Measurements from ENCODE around the gene ZNF324B. TPM values are rescaled to one million over a fixed set of nuclear protein-coding genes. Genes with fewer than 3 reads are reported as not detected.
"Not testable (repeated sequence)": the region's sequence is repeated elsewhere in the genome, so short reads cannot be mapped to it uniquely, and the experiment has no call there.

The ZNF324B gene
- total and polyA plus RNA-seq, 4 donors = 0.53 to 4.9 (median 2.8) TPM

GRCh38 chr19:58403920-58404478, 47.4 kb upstream of the ZNF324B start:
- H3K4me1 ChIP-seq (ENCODE audit: control insufficient read depth in 4 of 4, insufficient read depth in 4 of 4, low read length in 3 of 4) = peaks cover 14 to 32% (median 23%) of the 10 kb centered on the region in 4 donors
- not testable (repeated sequence) for H3K27me3 ChIP-seq (ENCODE audit: control insufficient read depth in 4 of 4, insufficient read depth in 4 of 4, low read length in 3 of 4); H3K9ac ChIP-seq (ENCODE audit: low read depth in 1 of 2, low read length in 2 of 2); H3K36me3 ChIP-seq (ENCODE audit: control insufficient read depth in 4 of 4, insufficient read depth in 3 of 4, low read depth in 1 of 4, low read length in 3 of 4); H3K27ac ChIP-seq (ENCODE audit: low read depth in 1 of 2, low read length in 2 of 2); DNase-seq (ENCODE audit: low spot score); H3K9me3 ChIP-seq (ENCODE audit: control insufficient read depth in 4 of 4, low read length in 3 of 4); H3K4me3 ChIP-seq (ENCODE audit: low read depth in 1 of 3, low read length in 3 of 3)
- peak; percentile 7 to 13 for TF ChIP-seq HNF4A (conservative IDR thresholded peaks at IDR 0.05)
- 54% methylated on average over 5 of the region's 5 CpGs for WGBS

- H3K4me3 ChIP-seq (ENCODE audit: low read depth in 1 of 3, low read length in 3 of 3) = peak overlapping the region; percentile 76 to 90 (median 86)
- 74% methylated on average over 10 of the region's 10 CpGs for WGBS
These were observed 44.4 kb upstream of the ZNF324B start for GRCh38 chr19:58406818-58407657.

GRCh38 chr19:58407658-58408151, 43.7 kb upstream of the ZNF324B start:
- Histone ChIP-seq H3K27me3 (ENCODE audit: control insufficient read depth in 4 of 4, insufficient read depth in 4 of 4, low read length in 3 of 4) (no peaks in the 10 kb centered on the region), H3K27ac (ENCODE audit: low read depth in 1 of 2, low read length in 2 of 2) (peak overlapping the region; percentile 80 to 83), H3K9ac (ENCODE audit: low read depth in 1 of 2, low read length in 2 of 2) (peak overlapping the region; percentile 31 to 76), H3K9me3 (ENCODE audit: control insufficient read depth in 4 of 4, low read length in 3 of 4) (no peaks in the 10 kb centered on the region), H3K4me3 (ENCODE audit: low read depth in 1 of 3, low read length in 3 of 3) (peak overlapping the region; percentile 76 to 90 (median 86)), H3K4me1 (ENCODE audit: control insufficient read depth in 4 of 4, insufficient read depth in 4 of 4, low read length in 3 of 4) (peaks cover 5 to 30% (median 21%) of the 10 kb centered on the region in 4 donors), H3K36me3 (ENCODE audit: control insufficient read depth in 4 of 4, insufficient read depth in 3 of 4, low read depth in 1 of 4, low read length in 3 of 4) (no peaks in the 10 kb centered on the region)
- 15% methylated on average over 22 of the region's 22 CpGs for WGBS
- DNase-seq (ENCODE audit: low spot score) = no peak
- TF ChIP-seq MAX (IDR thresholded peaks at IDR 0.05) (no peak), NR2F2 (IDR thresholded peaks at IDR 0.05) (no peak), CTCF (IDR thresholded peaks at IDR 0.05; ENCODE audit: low read depth, low read length, missing input control) (no peak), JUND (IDR thresholded peaks at IDR 0.05) (no peak), SP1 (IDR thresholded peaks at IDR 0.05) (no peak)

More at GRCh38 chr19:58406818-58407657, 44.4 kb upstream of the ZNF324B start:
- DNase-seq (ENCODE audit: low spot score) = no peak
- no peaks in the 10 kb centered on the region for H3K27me3 ChIP-seq (ENCODE audit: control insufficient read depth in 4 of 4, insufficient read depth in 4 of 4, low read length in 3 of 4)
- peak overlapping the region in 1 of 2 donors; percentile 80 for H3K27ac ChIP-seq (ENCODE audit: low read depth in 1 of 2, low read length in 2 of 2)
- peak overlapping the region in 1 of 2 donors; percentile 76 for H3K9ac ChIP-seq (ENCODE audit: low read depth in 1 of 2, low read length in 2 of 2)
- no peaks in the 10 kb centered on the region for H3K9me3 ChIP-seq (ENCODE audit: control insufficient read depth in 4 of 4, low read length in 3 of 4)
- H3K4me1 ChIP-seq (ENCODE audit: control insufficient read depth in 4 of 4, insufficient read depth in 4 of 4, low read length in 3 of 4) = peaks cover 7 to 32% (median 23%) of the 10 kb centered on the region in 4 donors
- no peaks in the 10 kb centered on the region for H3K36me3 ChIP-seq (ENCODE audit: control insufficient read depth in 4 of 4, insufficient read depth in 3 of 4, low read depth in 1 of 4, low read length in 3 of 4)
- peak in 1 of 2 donors; percentile 12 for TF ChIP-seq RAD21 (IDR thresholded peaks at IDR 0.05)
- no peak for TF ChIP-seq NR2F2 (IDR thresholded peaks at IDR 0.05)
- TF ChIP-seq JUND (IDR thresholded peaks at IDR 0.05) = no peak
- TF ChIP-seq ATF3 (IDR thresholded peaks at IDR 0.05) = no peak
- TF ChIP-seq REST (IDR thresholded peaks at IDR 0.05) = no peak
- no peak for TF ChIP-seq TAF1 (conservative IDR thresholded peaks at IDR 0.05)
- TF ChIP-seq GABPA (IDR thresholded peaks at IDR 0.05 in 1 of 2, conservative IDR thresholded peaks at IDR 0.05 in 1 of 2) = no peak

Measured in liver (tissue), 9 donors.